Effector CD8-positive, alpha-beta T cell (primary cell): ENCODE measurements around the gene MOG.
"Not testable (repeated sequence)": the region's sequence is repeated elsewhere in the genome, so short reads cannot be mapped to it uniquely, and the experiment has no call there.

Experiments
- DNase-seq: peaks from one replicate; lab custom pipeline; 2025; lab: John Stamatoyannopoulos, UW

Gene MOG

DNA sequence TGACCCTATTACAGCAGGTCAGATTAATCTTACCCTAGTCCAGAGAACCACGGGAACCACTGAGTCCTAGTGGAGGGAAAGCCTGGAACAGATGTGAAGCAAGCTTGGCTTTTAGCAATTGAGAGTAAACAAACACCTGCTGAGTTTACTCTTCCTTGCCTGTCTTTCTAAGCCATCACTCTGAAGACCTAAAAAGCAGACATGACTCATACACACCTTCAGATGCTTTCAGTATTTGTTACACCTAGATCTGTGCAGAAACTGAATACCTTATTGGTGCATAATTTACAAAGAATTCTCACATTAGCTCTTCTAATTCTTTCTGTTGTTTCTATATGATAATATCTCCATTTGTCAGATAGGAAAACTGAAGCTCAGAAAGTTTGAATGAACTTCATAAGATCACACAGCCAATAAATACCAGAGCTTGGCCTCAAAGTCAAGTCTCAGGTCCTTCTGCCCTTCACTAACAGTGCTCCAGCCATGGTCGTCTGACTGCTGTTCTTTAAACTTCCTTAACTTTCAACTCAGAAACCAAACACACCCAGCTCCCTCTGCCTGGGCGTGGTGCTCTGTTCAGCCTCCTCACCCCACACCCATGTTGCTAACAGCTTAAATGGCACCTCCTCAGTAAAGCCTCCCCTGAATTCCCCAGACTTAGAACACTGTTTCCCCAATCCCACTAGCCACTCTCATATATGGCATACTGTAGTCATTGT, 15.3 kb upstream of the MOG start:
- DNase-seq, result no peak

DNA sequence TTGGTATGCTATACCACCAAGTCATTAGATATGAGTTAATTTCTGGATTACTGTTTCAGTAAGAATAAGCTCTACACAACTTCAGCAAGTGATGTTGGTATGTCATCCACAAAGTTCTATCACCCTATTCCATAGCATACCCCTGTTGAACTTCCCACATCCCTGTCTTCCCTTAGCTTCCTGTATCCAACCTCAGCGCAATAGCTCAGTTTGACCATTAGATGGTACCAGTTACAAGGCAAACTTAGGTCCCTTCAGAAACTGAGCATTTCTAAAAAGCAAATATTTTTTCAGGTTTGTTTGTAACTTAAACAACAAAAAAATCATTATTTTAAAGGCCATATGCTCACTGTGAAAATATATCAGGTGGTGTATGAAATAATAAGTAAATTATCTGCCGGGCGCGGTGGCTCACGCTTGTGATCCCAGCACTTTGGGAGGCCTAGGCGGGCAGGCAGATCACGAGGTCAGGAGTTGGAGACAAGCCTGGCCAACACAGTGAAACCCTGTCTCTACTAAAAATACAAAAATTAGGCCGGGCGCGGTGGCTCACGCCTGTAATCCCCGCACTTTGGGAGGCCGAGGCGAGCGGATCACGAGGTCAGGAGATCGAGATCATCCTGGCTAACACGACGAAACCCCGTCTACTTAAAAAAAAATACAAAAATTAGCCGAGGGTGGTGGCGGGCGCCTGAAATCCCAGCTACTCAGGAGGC, 8.8 kb upstream of the MOG start:
- no peak for DNase-seq

DNA sequence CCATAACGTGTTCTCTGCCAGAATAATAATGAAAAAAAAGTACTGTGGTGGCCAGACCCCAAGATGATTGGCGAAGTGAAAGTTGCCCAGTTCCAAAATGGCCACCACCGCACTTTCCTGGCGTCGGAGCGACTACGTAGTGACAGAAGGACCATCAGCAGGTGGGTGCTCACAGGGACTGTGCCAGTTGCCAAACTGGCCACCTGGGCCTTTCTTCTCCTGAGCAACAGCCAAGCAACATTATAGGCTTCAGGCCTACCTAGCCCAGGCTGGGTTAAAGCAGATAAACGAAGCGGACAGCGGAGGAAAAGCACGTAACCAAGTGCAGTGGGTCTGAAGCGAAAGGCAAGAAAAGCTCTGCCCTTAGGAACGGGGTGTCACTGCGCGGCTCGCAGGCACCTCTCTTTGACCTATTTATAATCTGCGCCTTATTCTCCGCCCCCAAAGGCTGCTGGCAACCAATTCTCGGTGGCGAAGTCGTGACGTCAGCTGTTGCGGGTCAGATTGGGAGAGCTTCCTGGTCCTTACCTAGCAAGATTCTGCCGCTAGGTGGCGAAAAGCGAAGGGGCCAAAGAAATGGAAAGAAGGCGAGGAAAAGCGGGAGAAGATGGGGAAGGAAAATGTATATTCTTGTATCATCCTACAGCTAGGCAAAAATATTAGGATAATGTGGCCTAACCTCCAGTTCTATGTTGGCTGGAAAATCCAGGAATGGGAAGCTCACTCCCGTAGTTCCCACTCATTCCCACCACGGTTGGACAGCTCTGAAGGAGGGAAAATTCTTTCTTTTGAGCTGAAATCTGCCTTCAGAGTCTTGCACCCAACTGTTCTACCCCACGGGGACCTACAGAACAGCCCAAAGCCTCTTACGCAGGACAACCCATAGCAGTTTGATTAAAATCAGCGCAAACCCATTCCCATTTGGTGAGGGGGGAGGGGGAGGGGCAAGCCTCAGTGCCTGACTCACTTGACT, 6.9 kb upstream of the MOG start:
- DNase-seq, result peak; percentile 97

DNA sequence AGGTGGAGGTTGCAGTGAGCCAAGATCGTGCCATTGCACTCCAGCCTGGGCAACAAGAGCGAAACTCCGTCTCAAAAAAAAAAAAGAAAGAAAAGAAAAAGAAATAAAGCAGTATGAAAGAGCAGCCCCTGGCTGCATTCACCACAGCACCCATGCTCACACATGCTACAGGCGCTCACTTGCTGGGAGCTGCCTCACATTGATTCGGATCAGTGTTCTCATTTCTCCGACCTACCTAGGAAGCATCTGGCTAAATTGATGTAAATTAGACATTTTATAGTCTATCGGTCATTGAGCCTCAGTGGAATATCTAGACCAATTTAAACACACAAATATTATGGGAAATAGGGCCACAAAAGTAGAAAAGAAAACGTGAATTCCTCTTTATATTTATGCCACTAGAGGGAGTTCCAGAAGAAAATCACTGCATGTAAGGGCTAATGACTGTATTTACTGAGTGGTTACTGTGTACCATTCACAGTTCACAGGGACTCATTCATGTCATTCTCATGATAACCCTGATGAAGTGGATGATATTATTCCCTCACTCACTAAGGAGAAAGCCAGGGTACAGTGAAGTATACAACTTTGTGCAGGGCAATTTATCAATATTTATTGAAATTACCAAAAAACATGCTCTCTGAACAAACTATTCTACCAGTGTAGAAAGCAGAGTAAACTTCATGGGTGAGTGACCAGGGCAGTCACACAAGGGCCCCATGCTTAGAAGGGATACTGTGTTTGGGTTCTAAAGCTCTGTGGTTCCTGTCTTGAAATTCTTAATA, 5.3 kb upstream of the MOG start:
- DNase-seq, result no peak

DNA sequence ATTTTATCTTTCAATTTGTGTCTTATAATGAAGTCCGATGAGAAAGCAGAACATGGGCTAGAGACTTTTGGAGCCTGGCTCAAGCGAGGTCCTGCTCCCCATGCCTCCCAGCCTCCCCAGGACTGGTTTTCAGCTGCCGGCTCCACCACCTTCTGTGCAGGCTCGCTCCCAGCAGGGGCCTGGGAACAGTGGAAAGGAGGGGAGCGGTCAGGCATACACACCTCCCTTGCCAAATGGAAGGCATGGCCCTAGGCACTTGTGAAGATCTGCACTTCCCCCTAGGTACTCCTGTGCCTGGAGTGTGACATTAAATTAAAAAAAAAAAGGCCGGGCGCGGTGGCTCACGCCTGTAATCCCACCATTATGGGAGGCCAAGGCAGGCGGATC, 4.7 kb upstream of the MOG start:
- no peak for DNase-seq

DNA sequence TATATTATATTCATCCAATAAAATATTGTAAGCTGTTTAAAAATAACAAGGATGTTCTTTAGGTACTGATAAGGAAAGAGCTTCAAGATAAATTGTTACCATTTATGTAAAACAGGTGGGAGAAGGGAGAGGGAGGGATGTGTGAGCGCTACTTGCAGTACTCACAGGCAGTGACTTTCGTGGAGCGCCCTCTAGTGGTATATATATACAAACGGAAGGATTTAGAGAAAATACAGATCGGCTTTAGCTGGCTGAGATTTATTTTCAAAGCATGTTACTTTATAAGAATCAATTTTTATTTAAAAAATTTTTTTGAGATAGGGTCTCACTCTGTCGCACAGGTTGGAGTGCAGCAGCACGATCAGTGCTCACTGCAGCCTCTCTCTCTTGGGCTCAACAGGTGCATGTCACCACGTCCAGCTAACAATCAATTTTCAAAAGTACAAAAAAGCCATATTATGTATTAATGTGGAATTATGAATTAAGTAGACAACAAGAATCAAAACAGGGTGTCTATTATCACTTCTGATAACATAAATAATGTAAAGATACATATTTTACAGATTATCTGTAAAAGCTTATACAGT, 3.3 kb upstream of the MOG start:
- peak; percentile 19 for DNase-seq

DNA sequence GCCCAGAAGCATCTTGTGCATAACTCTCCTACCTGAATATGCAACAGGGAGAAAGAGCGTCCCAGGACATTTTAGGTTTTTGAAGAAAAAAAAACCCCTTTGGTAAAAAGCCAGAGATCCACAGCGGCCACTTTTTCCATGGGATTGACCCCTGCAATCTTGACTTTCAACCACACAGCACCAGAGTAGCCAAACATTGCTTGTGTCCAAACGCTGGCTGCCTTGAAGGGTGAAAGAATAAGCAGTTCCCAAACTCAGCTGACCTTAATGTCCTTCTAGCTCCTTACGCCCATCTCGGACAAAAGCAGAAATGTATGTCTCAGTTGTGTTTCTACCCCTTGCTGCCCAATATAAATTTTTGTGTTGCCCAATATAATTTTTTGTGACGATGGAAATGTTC, 1.2 kb upstream of the MOG start:
- no peak for DNase-seq

DNA sequence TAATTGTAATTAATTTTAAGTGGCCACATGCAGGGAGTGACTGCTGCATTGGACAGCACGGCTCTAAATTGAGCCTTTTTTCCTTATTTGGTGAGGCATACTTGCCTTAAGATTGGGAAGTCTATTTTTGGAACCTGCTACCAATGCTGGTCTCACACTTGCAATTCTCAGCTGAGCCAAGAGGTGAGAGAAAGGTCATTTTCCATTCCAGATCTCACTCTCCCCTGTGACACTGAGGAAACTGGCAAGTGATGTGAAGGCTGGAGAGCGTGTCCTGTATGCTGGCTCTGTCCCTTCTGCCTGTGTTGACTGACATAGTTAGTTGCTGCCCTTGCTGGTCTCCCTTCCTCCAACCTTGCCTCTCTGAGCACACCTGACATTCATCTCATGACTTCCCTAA, 735 bp upstream of the MOG start:
- DNase-seq, result no peak

DNA sequence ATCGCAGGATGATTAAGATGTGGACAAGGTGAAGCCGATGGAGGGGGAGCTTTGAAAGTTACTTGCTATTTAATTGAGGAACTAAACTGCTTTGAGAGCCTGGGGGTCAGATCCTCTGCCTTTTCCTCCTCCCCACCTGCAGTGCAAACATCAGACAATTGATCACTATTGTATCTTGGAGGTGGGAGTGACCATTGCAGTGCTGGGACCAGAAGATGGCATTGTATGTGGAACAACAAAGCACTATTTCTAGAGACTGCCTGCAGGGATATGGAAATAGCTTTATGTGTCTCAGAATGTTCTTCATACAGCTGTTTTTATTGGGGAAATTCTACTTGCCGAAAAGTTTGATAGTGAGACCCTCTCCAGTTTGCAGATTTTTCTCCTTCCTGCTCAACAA, 4.2 kb downstream of the MOG start:
- no peak for DNase-seq

DNA sequence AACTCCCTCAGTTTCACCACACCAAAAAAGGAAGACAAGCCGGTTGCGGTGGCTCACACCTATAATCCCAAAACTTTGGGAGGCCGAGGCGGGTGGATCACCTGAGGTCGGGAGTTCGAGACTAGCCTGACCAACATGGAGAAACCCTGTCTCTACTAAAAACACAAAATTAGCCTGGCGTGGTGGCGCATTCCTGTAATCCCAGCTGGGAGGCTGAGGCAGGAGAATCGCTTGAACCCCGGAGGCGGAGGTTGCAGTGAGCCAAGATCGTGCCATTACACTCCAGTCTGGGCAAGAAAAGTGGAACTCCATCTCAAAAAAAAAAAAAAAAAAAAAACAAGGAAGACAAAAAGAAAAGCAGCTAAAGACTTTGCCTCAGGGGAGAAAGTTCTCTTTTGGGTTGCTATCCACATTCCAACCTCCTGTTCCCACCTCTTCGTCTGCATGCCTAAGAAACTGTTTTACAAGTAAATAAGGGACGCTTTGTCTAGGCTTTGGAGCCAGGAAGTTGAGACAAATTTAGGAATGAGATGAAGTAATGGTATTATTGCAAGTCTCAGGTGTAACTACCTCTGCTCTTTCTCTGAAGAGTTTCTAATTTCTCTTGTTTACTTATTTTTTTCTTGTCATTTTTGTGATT, 4.7 kb downstream of the MOG start:
- not testable (repeated sequence) for DNase-seq

DNA sequence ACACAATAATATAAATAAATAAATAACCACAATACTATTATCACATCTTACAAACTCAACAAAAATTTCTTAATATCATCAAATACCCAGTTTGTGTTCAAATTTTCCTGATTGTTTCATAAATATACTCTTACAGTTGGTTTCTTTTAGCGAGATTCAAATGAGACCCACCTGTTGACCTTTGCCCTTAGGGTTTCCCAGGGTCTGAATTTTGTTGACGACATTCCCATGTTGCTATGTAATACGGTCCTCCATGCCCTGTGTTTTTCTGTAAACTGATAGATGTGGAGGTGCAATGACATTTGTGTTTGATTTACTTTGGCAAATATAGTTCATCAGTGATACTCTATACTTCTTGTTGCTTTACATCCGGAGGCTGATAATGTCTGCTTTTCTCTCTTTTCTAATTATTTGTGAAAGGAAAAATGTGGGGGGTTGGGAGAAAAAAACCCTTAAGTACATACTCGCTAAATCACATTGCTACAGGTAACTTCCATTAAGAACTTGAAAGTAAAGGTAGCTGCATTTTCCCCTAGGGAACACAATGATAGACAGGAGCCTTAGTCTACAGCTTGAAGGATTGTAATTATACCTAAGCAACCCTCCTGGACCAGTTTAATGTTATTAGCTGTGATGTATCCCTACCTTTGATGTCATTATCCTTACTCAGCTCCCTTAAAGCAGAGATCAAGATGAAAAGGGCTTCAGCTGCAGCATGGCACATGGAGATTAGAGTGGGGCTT, 6.6 kb downstream of the MOG start:
- DNase-seq, result no peak

DNA sequence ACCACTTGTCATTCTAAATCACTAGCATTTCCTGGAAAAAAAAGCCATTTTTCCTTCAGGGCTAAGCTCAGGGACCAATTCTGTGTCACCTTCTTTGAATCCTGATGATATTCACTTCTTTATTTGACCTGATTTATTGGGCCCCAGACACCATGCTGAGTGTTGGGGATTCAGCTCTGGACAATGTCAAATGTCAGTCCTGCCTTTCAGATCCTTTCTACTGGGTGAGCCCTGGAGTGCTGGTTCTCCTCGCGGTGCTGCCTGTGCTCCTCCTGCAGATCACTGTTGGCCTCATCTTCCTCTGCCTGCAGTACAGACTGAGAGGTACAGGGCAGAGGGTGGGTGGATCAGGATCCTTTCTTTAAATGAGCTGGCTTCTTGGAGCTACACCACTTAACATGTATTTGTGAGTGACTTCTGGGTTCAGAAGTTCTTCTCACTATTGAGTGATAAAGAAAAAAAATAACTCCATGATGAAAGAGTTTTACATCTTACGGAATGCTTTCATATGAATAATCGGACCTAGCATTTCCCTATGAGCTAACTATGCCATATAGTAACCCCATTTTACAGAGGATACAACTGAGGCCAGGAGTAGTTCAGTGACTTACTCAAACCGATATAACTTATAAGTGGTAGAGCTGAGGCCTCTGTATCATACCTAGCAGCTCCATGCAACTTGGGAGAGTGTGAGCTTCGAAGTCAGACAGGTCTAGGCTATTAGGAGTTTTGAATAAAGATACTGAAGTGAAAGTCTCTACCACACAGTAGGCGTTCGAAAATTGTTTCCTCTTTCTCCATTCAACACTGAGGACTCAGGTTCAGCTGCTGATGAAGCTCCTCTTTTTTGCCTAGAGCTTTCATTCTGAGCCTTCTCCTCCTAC, 9.3 kb downstream of the MOG start:
- DNase-seq, result no peak

DNA sequence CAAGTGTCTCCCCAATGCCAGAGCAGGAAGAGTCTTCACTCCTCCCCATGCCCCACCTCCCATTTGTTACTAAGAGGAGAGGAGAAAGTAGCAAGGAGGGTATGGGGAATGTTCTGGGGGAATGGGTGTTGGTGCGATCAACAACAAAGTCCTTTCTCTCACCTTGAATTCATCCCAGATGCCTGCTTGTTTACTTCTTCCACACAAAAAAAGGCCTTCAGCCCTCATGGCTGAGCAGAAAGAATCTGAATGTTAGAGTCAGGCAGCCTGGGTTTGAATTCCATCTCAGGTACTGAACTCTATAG, 9.9 kb downstream of the MOG start:
- DNase-seq, result no peak

DNA sequence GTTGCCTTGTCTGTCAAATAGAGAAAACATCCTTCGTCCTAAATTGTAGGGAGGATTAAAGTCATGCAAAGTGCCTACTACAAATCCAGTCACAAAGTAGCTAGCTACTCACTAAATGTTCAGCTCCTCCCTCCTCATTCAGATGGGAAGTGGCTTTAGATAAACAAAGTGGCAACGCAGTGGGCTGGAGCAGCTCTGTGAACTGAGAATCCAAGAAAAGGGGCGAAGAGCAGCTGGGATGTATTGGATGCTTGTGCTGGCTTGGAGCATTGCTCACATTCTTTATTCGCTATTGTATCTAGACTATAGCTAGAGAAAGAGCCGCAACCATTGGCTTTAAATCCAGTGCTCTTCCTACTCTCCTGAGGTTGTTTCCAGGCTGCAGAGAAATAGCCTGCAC, 10.3 kb downstream of the MOG start:
- no peak for DNase-seq

DNA sequence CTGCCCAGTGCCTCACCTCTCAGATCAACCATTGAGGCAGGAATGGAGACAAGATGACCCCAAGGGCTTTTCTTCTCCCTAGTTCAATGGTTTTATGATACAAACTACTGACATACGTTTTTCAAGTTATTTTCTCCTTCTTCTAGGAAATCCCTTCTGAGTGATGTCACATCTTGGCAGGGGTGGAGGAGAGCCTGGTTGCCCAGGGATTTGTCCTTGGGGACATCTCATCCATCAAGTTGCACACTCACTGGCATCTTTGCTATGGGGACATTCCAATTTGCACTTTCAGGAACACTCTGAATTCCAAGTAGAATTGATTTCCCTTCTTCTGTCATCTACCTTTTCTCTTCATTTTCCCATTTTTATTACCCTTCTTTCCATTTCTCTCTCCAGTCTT, 14.1 kb downstream of the MOG start:
- DNase-seq, result no peak

DNA sequence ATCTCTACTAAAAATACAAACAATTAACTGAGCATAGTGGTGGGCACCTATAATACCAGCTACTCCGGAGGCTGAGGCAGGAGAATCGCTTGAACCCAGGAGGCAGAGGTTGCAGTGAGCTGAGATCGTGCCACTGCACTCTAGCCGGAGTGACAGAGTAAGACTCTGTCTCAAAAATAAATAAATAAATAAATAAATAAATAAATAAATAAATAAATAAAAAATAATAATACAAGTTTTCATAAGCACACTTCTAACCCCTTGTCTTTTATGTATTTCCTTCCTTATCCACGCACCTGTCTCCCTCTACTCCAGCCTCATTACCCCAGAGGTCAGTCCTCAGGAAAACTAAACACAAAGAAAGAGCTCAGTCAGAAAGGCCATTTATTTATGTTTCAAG, 15.2 kb downstream of the MOG start:
- not testable (repeated sequence) for DNase-seq

DNA sequence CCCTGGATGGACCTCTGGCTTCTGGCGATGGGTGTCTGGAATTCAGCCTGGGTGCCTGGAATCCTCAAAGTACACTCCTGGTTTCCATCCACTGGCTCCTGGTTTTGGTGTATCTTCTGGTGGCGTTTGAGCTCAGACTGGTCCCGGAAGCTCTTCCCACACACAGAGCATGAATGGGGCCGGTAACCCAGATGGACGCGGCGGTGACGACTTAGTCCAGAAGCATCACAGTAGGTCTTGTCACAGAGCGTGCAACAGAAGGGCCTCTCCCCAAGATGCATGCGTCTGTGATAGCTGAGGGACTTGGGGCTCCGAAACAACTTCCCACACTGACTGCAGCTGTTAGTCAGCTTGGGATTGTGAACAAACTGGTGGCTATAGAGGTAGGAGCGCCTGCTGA, 16.3 kb downstream of the MOG start:
- DNase-seq, result no peak

DNA sequence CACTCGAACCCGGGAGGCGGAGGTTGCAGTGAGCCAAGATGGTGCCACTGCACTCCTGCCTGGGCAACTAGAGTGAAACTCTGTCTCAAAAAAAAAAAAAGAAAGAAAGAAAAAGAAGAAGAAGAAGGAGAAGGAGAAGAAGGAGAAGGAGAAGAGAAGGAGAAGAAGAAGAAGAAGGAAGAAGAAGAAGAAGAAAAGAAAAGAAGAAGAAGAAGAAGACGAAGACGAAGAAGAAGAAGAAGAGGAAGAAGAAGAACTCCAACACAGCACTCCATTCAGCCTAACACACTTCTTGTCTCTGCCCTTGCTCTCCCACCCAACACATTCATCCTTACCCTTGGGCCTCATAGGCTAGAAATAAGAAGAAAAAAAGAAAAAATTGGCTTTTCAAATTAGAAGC, 17.1 kb downstream of the MOG start:
- DNase-seq, result no peak

DNA sequence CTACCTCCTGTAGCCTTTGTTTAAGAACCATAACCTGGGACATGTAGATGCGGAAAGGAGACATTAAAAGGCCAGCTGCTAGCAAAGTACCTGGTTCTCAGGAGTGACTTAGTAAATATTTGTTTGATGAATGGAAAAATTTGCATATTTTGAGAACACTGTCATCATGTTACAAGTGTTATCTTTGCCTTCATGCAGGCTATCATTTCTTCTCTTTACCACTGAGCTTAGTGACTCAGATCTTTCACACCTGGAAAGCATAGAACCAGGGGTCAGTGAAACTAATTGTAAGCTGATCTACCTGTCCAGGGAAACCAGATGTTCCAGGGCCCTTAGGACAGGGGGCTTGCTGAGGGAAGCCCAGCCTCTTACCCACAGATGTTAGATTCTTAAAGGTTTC, 18.7 kb downstream of the MOG start:
- DNase-seq, result no peak
